Measurements from ENCODE around the gene DIAPH1. TPM values are rescaled to one million over a fixed set of nuclear protein-coding genes. Genes with fewer than 3 reads are reported as not detected.

DIAPH1 gene
- total RNA-seq, 3 donors from 2014 or later: 53.3 to 87.7 (median 82.7) TPM

- Histone ChIP-seq H3K9me3 (no peaks in the 10 kb centered on the region), H3K36me3 (ENCODE audit: low read depth) (no peaks in the 10 kb centered on the region), H3K4me1 (ENCODE audit: low read depth) (peaks cover 15% of the 10 kb centered on the region), H3K4me3 (no peak overlapping the region)
- ATAC-seq (no peak), DNase-seq (no peak)
- no peak for TF ChIP-seq CTCF (IDR thresholded peaks at IDR 0.05)
- intact Hi-C loops (cut with DNase I, micrococcal nuclease): no loop called here
Observed at GRCh38 chr5:141510160-141510559, 108.6 kb downstream of the DIAPH1 start.

GRCh38 chr5:141508798-141509611, 109.8 kb downstream of the DIAPH1 start:
- intact Hi-C loops (cut with DNase I, micrococcal nuclease): no loop called here
- peak; percentile 13 for ATAC-seq
- H3K9me3 ChIP-seq: no peaks in the 10 kb centered on the region

GRCh38 chr5:141508440-141508797, 110.4 kb downstream of the DIAPH1 start:
- no peaks in the 10 kb centered on the region for H3K36me3 ChIP-seq (ENCODE audit: low read depth)
- no peaks in the 10 kb centered on the region for H3K9me3 ChIP-seq
- peaks cover 5% of the 10 kb centered on the region for H3K4me1 ChIP-seq (ENCODE audit: low read depth)
- H3K4me3 ChIP-seq: no peak overlapping the region
- ATAC-seq (no peak), DNase-seq (no peak)
- no peak for TF ChIP-seq CTCF (IDR thresholded peaks at IDR 0.05)
- intact Hi-C loops (cut with DNase I, micrococcal nuclease): no loop called here

More at GRCh38 chr5:141508798-141509611, 109.8 kb downstream of the DIAPH1 start:
- peak in 2 of 3 donors; percentile 24 to 64 for DNase-seq
- TF ChIP-seq CTCF (IDR thresholded peaks at IDR 0.05): no peak
- no peaks in the 10 kb centered on the region for H3K36me3 ChIP-seq (ENCODE audit: low read depth)
- peaks cover 9% of the 10 kb centered on the region for H3K4me1 ChIP-seq (ENCODE audit: low read depth)
- H3K4me3 ChIP-seq: no peak overlapping the region

GRCh38 chr5:141507387-141508091, 111.3 kb downstream of the DIAPH1 start:
- TF ChIP-seq CTCF (IDR thresholded peaks at IDR 0.05): no peak
- Histone ChIP-seq H3K4me3 (no peak overlapping the region), H3K9me3 (no peaks in the 10 kb centered on the region), H3K36me3 (ENCODE audit: low read depth) (no peaks in the 10 kb centered on the region), H3K4me1 (ENCODE audit: low read depth) (no peaks in the 10 kb centered on the region)
- ATAC-seq (peak; percentile 29), DNase-seq (peak in 1 of 3 donors; percentile 61)
- intact Hi-C loops (cut with DNase I, micrococcal nuclease): no loop called here

GRCh38 chr5:141506381-141507155, 112.2 kb downstream of the DIAPH1 start:
- Histone ChIP-seq H3K36me3 (ENCODE audit: low read depth) (no peaks in the 10 kb centered on the region), H3K4me3 (no peak overlapping the region), H3K9me3 (no peaks in the 10 kb centered on the region), H3K4me1 (ENCODE audit: low read depth) (no peaks in the 10 kb centered on the region)
- TF ChIP-seq CTCF (IDR thresholded peaks at IDR 0.05): no peak
- ATAC-seq (no peak), DNase-seq (no peak)
- intact Hi-C loops (cut with DNase I, micrococcal nuclease): no loop called here
